GM18508 (cell line): ENCODE measurements around the gene NEDD8.
"Not testable (repeated sequence)": the region's sequence is repeated elsewhere in the genome, so short reads cannot be mapped to it uniquely, and the experiment has no call there.

ENCODE experiments used
- ATAC-seq: cut with Tn5 transposase; IDR thresholded peaks from one replicate; pipeline ENCODE4 v1.9.1; 2021; ENCODE audit warnings: moderate number of reproducible peaks; ENCODE audit not compliant: insufficient read depth, unreplicated experiment

NEDD8 gene

DNA sequence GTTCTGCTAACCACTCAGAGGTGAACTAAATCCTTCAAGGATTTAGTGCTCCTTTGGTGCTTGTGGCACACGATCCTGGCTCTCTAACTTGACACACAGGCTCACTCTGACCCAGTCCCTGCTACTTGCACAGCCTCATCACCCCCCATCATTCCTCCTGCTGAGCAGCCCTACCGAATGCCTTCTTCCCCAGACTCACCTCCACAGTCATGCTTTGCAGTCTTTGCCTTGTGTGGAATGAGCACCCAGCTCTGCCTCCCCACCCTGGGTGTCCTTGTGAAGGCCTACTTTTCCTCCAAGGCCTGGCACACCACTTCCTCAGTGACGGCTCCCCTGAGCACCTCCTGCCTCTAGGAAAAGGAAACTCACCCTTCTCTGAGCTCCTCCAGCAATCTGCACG lies 18.2 kb upstream of the NEDD8 start:
- no peak for ATAC-seq

DNA sequence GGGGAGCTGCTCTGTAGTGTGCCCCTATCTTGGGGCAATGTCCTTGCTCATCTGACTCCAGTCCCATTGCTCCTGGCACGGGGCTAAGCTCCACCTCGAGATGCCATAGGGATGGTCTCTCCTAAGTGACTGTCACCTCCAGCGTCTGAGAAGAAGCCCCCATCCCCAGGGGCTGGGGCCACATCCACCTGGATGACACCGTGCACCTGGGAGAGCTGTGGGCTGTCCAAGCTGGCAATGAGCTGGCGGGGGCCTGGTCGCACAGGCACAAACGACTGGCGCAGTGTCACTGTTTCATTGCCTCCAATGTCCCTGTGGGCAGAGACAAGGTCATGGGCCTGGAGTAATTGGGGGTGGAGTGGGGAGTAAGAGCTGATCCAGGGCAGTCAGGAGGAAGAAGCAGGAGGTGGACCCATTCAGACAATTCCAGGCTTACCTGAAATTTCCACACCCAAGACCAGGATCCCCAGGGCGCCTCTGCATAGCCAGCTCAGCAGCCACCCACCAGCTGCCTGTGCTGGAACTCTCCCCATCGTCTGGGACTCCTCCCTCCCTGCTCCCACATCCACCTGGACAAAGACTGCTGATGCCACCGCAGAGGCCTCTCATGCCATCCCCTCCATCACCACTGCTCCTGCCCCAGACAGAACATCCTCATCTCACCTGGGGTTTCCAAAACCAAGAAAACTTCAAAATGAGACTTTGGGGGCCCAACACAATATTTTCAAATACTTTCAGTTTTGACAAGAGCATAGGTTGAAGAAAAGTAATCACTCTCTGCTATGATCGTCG lies 17.3 kb upstream of the NEDD8 start:
- ATAC-seq: no peak

DNA sequence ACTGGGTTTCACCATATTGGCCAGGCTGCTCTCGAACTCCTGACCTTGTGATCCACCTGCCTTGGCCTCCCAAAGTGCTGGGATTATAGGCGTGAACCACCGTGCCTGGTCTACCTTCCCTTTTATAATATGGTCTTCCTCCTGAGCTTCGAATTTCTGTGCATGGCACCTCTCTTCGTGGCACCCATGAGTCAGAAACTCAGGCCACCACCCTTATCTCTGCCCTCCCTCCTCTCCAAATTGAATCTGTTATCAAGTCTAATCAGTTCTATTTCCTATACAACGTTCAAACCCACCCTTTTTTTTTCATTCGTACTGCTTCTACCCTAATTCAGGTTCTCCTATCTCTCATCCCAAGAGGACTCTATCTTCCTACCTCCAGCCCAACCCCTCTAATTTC lies 15.3 kb upstream of the NEDD8 start:
- ATAC-seq: no peak

DNA sequence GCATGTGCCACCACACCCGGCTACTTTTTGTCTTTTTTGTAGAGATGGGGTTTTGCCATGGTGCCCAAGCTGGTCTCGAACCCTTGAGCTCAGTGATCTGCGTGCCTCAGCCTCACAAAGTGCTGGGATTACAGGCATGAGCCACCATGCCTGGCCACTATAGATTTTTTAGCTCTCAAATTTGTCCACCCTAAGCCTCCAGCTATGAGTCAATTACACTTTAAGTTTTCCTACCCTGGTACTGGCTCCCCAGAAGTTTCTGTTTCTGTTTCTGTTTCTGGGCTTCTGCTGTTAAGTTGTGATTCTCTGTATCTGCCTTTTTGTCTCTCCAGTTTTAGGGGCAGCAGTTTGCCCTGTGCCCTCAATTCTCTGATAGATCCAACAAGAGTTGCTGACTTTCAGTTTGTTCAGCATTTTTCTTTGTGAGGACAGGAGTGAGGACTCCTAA lies 14.6 kb upstream of the NEDD8 start:
- no peak for ATAC-seq

DNA sequence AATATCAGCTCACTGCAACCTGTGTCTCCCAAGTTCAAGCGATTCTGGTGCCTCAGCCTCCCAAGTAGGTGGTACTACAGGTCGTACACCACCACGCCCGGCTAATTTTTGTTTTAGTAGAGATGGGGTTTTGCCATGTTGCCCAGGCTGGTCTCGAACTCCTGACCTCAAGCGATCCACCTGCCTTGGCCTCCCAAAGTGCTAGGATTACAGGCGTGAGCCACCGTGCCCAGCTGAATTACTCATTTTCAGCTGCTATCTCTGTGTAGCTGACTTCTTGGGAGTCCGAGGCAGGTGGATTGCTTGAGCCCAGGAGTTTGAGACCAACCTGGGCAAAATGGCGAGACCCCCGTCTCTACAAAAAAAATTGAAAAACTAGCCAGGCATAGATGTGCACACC lies 13.2 kb upstream of the NEDD8 start:
- not testable (repeated sequence) for ATAC-seq

DNA sequence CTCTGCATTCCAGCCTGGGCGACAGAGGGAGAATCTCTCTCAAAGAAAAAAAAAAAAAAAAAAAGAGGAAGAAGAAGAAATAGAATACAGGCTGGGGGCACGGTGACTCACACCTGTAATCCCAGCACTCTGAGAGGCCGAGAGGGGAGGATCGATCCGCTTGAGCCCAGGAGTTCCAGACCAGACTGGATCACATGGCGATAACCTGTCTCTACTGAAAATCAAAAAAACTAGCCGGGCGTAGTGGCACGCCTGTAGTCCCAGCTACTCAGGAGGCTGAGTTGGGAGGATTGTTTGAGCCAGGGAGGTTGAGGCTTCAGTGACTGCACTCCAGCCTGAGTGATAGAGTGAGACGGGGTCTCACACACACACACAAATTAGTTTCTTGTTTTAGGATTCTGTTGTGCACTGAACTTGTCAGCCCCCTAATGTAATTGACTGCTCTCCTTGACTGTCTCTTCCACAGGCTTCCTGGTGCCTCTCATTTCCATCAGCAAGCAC lies 11.2 kb upstream of the NEDD8 start:
- no peak for ATAC-seq

DNA sequence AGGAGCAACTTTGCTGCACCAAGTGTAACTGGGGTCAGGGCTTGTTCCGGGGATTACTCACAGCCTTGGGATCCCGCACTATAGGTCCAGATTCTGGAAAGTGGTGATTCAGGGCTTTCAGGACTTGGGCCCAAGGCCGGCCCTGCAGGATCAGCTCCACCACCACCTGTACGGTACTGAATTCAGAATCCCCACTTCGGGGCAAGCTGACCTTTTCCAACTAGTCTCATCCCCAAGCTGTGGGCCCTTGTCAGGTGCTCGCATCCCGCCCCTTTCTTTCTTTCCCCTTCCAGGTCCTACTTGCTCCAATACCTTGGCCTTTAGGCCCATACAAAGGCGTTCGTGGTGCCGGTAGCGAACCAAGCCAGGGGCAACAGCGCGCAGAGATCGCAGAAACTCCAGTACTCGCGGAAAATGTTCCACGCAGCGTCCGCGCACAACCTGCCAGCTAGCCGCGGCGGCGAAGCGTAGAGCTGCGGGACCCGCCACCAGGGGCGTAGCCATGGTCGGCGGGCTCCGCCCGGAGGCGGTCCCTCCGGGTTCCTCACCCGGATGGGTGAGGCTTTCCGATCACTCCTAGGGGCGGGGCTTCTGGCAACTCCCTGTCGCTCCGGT lies 9.8 kb upstream of the NEDD8 start:
- peak; percentile 44 for ATAC-seq

DNA sequence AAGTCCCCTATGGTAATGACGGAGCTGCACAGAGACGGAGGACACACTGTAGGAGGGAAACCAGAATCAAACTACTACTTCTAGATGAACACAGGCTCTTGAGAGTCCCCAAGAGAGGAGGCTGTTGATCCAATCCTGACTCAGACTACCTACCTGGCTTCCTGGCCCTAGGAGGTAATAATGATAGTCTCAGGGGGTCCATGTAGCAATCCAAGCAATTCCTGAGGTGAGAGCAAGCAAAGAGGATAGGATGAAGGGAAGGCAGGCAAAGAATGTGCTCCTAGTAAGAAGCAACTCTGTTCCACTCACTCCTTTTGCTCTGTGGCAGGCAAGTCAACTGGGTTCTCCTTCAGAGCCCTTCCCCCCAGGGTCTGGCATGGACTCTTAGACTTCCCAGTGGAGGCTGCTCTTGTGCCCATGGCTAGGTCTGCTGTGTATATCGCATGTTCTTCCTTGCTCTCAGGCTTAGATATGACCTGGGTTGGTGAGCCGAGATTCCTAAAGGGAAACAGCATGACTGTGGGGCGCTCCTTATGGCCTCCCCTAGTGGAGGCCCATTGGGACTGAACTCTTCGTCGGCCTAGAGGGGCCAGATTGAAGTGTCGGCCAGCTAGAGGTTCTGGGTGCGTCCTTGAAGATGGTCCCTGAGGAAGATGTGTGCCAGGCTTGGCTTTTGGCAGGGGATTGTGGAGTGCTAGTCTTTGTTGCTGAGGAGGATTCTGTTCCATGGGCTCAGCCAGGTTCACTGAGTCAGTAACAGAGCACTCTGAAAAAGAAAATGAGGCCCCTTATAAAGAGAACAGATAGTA lies 8.1 kb upstream of the NEDD8 start:
- no peak for ATAC-seq

DNA sequence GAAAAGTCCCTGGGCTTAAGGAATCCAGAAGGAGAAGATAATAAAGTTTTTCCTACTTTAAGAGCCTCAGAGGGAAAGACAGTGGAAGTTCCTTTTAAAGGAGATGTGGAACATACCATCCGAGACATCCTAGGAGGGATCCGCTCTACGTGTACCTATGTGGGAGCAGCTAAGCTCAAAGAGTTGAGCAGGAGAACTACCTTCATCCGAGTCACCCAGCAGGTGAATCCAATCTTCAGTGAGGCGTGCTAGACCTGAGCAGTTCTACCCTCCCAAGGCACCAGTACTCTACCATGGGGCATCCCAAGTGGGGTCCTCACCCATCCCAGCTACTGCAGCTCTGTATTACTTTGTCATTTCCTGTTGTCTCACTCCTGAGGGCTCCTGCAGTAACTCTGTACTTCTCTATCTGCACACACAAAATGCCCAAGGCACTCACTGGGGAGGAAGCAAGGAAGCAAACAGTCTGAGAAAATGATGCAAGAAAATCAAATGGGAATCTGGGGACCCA lies 6.4 kb upstream of the NEDD8 start:
- no peak for ATAC-seq

DNA sequence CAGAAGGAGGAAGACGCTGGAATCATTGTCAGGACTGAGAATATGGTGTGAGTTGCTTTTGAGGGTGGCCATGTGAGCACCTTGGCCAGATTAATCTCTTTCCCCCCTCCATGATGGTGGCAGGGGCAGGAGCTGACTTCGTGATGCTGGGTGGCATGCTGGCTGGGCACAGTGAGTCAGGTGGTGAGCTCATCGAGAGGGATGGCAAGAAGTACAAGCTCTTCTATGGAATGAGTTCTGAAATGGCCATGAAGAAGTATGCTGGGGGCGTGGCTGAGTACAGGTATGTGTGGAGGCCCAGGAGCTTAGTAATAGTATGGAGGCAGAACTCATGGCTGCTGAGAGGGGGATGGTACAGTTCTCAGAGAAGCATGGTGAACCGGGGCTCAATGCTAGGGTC lies 6.0 kb upstream of the NEDD8 start:
- ATAC-seq: no peak

DNA sequence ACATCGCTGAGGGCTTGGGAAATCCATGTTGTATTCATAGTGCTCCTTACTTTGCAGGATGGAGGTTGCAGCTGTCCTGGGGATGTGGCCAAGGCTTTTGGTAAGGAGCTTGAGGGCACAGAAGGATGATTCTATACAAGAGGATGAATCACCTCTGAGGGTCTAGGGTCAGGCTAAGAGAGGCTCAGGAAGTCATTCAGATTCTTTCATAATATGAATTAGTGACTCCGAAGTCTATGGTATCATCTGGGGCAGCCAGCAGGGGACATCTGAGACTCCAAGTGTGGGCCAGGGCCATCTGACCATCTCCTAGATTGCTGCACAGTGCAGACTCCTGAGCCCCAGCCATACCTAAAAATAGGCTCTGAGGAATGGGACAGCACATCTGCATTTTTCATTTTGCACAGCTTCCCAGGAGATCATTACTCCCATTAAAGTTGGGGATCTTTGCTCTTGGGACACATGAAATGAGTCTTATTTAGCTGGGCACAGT lies 5.3 kb upstream of the NEDD8 start:
- no peak for ATAC-seq

DNA sequence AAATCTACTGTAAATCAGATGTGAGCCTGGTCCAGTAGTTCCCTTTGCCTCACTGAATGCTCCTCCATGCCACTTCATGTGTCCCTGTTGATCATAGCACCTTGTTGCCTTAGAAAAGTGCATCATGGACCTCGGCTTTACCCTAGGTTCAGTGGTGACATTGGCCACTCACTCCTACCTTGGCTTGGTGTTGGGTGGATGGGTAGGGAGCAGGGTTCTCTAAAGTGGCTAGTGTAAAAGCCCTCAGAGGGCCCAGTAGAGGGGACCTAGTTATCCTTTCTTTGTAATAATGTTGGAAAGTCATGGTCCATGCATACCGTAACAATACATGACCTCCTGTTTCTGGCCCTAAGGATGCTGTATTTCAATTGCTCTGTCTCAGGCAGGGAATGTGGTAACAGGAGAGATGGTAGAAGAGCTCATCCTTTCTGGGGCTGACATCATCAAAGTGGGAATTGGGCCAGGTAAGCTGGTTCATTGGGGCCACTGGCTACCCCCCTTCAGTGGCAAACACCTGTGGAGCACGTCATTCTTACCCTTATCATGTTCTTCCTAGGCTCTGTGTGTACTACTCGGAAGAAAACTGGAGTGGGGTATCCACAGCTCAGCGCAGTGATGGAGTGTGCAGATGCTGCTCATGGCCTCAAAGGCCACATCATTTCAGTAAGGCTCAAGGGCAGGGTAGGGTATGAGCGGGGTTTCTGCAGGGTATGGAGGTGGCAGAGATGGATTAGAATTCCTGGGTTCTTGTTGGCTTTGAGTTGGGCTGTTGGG lies 4.7 kb upstream of the NEDD8 start:
- ATAC-seq: no peak

DNA sequence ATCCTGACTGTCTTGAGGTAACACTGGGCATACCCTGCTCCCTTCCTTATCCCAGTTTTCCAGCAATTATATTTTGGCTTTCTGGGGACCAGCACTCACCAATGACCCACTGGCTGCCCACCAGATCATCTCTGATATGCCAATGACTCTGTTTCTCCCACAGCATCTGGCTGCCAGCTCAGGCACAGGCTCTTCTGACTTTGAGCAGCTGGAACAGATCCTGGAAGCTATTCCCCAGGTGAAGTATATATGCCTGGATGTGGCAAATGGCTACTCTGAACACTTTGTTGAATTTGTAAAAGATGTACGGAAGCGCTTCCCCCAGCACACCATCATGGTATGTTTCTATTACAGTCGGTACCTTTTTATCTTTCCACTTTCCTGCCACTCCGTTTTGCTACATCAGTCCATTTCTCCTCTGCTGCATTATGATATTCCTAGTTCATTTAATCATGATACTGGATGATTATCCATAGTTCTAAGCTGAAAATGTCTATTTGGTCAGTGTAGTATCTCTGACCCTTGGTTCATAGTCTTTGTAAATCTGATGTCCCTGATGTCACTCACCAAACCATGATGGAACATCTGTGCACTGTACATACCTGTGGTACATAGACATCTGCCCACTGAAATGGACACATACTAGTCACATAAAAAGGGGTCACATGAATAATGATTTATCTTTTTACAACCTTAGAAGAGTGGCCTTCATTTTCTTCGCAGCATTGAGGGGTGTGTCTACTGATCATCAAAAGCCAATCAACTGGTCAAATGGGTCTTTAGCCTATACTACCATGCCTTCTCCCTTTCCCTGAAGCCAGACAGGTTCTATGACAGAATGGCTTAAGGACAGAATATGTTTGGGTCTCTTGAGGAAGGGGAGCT lies 3.9 kb upstream of the NEDD8 start:
- no peak for ATAC-seq

DNA sequence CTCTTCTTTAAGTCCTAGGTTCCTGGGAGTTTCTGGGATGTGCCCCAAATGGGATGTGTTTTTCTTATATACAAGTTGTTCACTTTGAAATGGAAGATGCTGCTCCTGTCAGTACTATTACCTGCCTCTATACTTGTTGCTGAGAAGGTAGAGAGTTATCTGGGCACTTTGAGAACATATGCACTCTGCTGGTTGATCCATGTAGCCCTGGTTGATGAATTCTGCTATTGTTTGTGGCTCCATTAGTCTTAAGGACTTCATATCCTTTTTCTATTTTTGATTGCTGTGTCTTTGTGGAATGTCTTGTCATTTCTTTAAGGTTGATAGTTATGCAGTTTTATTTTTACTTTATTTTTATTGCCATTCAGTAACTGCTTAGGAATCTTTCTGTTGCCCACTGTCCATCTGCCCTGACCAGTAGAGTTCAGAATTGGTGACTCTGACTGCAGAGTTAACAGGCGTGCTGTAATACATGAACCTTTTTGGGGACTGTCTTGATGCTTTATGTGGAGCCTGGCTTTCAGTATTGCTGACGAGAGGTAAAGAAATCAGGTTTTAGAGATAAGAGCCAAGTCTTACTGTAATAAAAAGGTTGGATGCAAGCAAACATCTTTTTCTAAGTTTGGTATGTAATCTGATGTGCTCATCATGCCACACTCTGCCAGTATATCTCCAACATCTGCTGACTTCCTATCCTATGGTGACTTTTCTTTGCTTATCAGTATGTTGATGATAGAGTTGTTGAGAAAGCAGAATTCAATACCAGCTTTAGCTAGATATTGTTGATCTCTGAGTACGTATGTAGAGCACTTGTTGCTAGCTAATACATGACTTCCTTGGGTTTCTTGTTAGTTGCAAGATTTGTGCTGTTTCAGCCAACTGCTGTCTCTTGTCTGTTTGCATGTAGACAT lies 2.2 kb upstream of the NEDD8 start:
- ATAC-seq: no peak

DNA sequence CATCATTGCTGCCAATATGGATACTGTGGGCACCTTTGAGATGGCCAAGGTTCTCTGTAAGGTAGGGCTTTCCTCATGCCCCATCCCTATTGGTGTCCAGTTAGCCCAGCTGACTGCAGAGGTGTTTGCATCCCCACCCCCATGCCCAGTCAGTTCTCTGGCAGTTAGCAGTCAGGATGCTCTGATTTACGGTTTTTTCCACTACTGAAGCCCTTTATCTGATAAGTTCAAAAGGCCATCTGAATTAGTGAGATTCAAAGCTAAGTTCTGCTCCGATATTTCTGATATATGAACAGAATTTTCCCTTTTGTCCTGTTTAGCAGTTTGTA lies 1.3 kb upstream of the NEDD8 start:
- no peak for ATAC-seq

DNA sequence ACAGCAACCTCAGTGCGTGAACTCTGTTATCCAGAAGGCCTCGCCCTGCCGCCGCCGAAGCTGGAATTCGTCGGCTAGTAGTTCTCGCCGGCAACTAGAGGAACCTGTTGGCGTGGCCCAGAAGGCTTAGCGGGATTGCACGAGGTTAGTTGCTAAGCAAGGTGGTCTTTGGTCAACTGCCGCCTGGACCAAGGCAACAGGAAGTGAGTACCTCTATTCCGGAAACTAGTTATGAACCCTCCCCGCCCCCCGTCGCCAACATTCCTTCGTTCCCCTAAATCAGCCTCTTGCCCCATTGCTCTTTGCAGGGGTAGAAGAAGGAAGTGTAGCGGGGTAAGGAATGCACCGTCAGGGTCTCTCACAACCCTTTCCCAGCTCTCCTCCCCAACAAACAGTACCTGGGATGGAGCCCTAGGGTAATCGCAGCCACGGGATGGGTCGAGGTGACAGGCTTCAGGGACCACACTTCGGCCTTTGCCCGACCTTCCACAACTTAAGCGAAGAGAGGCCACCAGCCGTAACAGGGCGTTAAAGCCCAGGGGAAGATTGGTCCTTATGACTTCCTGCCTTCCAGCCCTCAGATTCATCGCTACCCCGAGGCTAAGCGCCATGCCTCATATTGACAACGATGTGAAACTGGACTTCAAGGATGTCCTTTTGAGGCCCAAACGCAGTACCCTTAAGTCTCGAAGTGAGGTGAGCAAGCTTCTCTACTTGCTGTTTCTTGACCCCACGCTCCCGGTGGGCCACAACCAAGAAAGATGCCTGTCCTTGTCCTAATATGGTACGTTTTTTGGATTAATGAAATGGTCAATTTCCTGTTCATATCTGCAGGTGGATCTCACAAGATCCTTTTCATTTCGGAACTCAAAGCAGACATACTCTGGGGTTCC lies 724 bp upstream of the NEDD8 start, which contains the start of gene GMPR2:
GMPR2 (plus strand) TSS at position 285 of the 893 bp plus-strand sequence; CDS start at position 610, 325 bp downstream.
- ATAC-seq: no peak
